Endometrium (tissue), 2 donors: ENCODE results near the gene EHMT1.
"Not testable (repeated sequence)": the region's sequence is repeated elsewhere in the genome, so short reads cannot be mapped to it uniquely, and the experiment has no call there.

Source experiments
- FAIRE-seq: peaks from 2 replicates; lab custom pipeline; 2012; peaks lifted over from hg19 to GRCh38; lab: Jason Lieb, UNC
- donor health status: control.
- donor health status: control.

Gene EHMT1

GRCh38 chr9:137762414-137763061 lies 143.7 kb downstream of the EHMT1 start:
- no peak for FAIRE-seq

GRCh38 chr9:137763271-137763955 lies 144.6 kb downstream of the EHMT1 start:
- FAIRE-seq = no peak

- FAIRE-seq = no peak
Measured at GRCh38 chr9:137764171-137764671, 145.4 kb downstream of the EHMT1 start.

- no peak for FAIRE-seq
Measured at GRCh38 chr9:137764981-137765380, 146.2 kb downstream of the EHMT1 start.

DNA sequence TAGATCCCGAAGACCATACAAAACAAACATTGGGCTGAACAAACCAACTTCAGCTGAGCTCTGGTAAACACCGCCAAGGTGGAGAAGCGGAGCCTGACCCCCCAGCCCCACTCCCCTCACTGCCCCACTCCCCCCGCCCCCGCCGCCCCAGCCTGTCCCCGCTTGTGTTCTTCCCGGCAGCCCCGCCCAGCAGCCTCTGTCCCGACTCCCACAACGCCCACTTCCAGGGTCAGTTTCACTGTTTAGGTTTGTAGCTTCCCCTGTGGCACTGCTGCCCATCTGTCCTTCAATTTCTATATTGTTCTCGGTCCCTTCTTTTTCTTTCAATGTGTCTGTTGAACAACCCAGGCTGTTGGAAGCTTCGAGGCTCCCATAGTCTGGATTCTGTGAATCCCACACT lies 146.7 kb downstream of the EHMT1 start:
- no peak for FAIRE-seq

DNA sequence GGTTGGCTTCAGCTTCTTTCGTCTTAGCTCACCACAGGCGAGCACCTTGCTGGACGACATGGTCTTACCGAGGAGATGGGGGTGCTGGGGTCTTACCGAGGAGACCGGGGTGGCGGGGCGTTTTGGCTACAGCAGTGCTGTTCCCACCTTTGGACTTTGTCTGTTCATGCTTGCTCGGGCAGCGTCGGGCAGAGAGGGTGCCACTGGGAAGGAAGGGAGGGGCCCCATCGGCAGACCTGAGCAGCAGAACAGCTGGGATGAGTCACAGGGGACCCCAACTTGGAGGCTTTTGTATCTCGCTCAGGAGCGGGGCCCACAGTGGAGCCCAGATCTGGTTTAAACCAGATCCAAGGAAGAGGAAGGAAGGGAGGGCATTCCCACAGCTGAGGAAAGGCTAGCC lies 152.8 kb downstream of the EHMT1 start:
- FAIRE-seq = no peak

GRCh38 chr9:137772281-137772873 lies 153.6 kb downstream of the EHMT1 start:
- FAIRE-seq = no peak

DNA sequence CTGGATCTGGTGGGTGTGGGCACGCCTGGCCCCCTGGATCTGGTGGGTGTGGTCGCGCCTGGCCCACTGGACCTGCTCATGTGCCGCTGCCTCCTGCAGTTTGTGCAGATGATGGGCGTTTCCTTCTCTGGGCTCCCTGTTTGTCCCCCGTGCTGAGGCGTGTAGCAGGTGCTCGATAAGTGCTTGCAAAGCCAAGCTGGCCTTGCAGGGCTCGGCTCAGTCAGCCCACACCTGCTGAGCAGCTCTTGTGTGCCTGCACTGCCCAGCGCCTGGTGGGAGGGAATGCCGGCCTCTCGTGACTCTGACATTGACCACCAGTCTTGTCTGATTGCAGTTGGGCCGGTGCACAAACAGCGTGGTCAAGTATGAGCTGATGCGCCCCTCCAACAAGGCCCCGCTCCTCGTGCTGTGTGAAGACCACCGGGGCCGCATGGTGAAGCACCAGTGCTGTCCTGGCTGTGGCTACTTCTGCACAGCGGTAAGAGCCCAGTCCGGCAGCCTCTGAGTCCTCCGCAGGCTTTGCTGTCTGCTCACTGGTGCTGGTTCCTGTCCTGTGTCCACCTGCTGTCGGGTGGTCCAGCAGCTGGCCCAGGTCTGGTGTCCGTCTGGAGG lies 156.1 kb downstream of the EHMT1 start:
- FAIRE-seq = no peak

GRCh38 chr9:137776306-137776995 lies 157.6 kb downstream of the EHMT1 start:
- FAIRE-seq = no peak

DNA sequence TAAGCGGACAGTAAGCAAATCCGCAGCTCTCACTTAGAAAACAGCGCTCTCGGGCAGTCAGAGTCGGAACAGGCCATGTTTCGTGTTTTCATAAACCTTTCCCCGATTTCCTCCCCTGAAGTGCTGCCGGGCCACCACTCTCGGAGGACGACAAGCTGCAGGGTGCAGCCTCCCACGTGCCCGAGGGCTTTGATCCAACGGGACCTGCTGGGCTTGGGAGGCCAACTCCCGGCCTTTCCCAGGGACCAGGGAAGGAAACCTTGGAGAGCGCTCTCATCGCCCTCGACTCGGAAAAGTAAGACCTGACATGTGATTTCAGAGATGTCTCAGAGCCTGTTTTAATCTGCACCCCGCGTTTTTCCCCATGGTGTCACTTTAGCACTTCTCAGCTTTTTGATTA lies 159.0 kb downstream of the EHMT1 start:
- FAIRE-seq = no peak

- FAIRE-seq = no peak
Measured at GRCh38 chr9:137778336-137778735, 159.5 kb downstream of the EHMT1 start.

DNA sequence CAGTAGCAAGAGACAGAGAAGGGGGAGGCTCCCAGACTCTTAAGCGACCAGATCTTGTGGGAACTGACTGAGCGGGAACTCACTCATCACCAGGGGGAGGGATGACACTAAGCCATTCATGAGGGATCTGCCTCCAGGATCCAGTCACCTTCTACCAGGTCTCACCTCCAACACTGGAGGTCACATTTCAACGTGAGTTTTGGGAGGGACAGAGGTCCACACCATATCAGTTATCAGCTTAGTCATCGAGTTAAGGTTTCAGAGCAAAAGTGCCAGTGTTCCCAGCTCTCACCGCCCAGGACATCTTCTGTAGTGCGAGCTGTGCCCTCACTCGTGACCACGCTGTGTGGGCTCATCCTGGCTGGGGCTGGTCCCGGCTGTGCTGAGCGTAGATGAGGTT lies 160.1 kb downstream of the EHMT1 start:
- FAIRE-seq = no peak

DNA sequence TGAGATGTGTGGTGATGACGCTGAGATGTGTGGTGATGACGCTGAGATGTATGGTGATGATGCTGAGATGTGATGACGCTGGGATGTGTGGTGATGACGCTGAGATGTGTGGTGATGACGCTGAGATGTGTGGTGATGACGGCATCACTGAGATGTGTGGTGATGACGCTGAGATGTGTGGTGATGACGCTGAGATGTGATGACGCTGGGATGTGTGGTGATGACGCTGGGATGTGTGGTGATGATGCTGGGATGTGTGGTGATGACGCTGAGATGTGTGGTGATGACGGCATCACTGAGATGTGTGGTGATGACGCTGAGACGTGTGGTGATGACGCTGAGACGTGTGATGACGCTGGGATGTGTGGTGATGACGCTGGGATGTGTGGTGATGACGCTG lies 161.2 kb downstream of the EHMT1 start:
- not testable (repeated sequence) for FAIRE-seq

DNA sequence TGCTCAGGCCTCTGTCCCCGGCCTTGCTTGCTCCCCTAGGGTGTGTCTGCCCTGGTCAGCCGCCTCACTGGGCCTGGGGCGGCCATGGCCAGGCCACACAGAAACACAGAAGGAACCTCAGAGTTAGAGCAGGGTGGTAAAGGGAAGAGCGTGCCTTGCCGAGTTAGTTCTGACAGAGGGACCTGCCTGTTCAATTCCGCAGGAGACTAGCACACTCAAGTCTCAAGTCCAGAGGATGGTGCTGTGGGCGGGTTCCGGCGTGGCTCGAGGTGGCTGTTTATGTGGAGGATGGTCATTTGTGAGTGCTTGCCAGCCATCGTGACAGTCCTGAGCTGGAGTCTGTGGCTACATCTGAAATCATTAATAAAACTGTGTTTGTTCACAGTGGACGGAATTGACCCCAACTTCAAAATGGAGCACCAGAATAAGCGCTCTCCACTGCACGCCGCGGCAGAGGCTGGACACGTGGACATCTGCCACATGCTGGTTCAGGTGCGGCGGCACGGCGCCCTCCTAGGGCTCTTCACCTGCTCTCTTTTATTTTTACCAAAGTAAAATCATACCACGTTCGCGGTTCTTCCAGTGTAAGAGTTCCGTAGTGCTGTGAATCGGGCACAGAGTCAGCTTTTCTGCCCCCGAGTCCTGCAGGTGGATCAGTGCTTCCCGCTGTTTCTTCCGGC lies 163.2 kb downstream of the EHMT1 start:
- FAIRE-seq = no peak

DNA sequence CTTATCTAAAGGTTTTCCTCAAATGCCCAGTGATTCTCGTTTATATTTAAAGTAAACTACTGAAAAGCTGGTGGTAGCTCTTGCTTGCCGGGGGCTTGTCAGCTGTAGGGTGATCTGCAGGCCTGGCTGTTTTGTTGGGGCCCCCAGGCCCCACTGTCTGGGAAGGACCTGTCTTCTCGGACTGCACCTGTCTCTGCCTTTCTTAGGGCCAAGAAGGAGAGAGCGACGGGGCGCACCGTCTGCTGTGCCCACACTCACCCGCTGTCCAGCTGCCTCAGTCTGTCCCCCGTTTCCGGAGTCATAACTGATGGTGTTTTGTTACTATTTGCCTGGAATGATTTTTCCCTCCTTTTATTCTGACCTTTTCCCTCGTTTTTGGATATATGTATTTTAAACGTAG lies 164.7 kb downstream of the EHMT1 start:
- FAIRE-seq = no peak

- FAIRE-seq = no peak
Measured at GRCh38 chr9:137784046-137784445, 165.2 kb downstream of the EHMT1 start.

- no peak for FAIRE-seq
Measured at GRCh38 chr9:137784641-137785513, 166.1 kb downstream of the EHMT1 start.

DNA sequence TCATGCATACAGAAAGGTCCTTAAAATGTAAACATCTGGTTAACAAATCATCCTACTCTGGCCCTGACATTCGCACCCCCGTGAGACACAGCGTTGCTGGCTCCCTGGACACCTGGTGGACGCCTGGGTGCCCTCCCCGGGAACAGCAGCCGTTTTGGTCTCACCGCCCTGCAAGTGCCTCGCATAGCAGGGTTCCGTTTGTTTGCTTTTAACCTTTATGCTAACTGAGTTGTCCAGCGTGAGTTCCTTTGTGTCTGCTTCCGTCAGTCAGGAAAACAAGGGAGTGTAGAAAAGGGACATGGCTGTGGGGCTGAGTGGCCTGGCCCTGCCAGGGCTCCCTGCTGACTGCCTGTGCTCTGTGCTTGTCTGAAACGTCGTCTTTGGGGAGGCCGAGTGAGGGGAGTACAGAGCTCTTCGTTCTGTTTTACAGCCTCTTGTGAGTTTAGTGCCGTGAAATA lies 166.9 kb downstream of the EHMT1 start:
- FAIRE-seq = no peak

- no peak for FAIRE-seq
Measured at GRCh38 chr9:137786511-137786920, 167.7 kb downstream of the EHMT1 start.

- FAIRE-seq = no peak
Measured at GRCh38 chr9:137787381-137787780, 168.6 kb downstream of the EHMT1 start.
